ENCODE data around the gene OR4K13. TPM values are rescaled to one million over a fixed set of nuclear protein-coding genes. Genes with fewer than 3 reads are reported as not detected.

OR4K13 gene
- total RNA-seq, 1 donor from 2014 or later: not detected

DNA sequence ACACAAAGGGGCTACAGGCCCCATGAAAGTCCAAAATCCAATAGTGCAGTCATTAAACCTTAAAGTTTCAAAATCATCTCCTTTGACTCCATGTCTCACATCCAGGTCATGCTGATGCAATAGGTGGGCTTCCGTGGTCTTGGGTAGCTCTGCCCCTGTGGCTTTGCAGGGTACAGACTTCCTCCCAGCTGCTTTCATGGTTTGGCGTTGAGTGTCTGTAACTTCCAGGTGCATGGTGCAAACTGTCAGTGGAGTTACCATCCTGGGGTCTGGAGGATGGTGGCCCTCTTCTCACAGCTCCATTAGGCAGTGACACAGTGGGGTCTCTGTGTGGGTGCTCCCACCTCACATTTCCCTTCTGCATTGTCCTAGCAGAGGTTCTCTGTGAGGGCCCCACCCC, 42.4 kb downstream of the OR4K13 start:
- DNase-seq (ENCODE audit: low read depth, low spot score): no peak
- no peaks in the 10 kb centered on the region for H3K36me3 Mint-ChIP-seq (ENCODE audit: low read depth)
- H3K4me1 Mint-ChIP-seq: no peaks in the 10 kb centered on the region
- H3K4me3 Mint-ChIP-seq: no peak overlapping the region
- H3K9me3 Mint-ChIP-seq: peaks cover 34% of the 10 kb centered on the region
- TF ChIP-seq, protein P1, sequence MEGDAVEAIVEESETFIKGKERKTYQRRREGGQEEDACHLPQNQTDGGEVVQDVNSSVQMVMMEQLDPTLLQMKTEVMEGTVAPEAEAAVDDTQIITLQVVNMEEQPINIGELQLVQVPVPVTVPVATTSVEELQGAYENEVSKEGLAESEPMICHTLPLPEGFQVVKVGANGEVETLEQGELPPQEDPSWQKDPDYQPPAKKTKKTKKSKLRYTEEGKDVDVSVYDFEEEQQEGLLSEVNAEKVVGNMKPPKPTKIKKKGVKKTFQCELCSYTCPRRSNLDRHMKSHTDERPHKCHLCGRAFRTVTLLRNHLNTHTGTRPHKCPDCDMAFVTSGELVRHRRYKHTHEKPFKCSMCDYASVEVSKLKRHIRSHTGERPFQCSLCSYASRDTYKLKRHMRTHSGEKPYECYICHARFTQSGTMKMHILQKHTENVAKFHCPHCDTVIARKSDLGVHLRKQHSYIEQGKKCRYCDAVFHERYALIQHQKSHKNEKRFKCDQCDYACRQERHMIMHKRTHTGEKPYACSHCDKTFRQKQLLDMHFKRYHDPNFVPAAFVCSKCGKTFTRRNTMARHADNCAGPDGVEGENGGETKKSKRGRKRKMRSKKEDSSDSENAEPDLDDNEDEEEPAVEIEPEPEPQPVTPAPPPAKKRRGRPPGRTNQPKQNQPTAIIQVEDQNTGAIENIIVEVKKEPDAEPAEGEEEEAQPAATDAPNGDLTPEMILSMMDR (conservative IDR thresholded peaks at IDR 0.05): no peak
- H3K27me3 Mint-ChIP-seq (ENCODE audit: low read depth): no peaks in the 10 kb centered on the region
- no peak overlapping the region for H3K27ac Mint-ChIP-seq (ENCODE audit: unreplicated experiment)

Other genes starting within 250 kb of the OR4K13 start
- not detected in 2 replicates for gene OR4N2, start 232.3 kb downstream of the OR4K13 start, total RNA-seq
- gene OR4K2, start 160.9 kb downstream of the OR4K13 start, total RNA-seq: not detected in 2 replicates
- not detected in 2 replicates for gene OR4K5, start 115.4 kb downstream of the OR4K13 start, total RNA-seq
- gene OR4K1, start 105.1 kb downstream of the OR4K13 start, total RNA-seq: not detected in 2 replicates
- not detected in 2 replicates for gene OR4K15, start 60.4 kb downstream of the OR4K13 start, total RNA-seq
- gene OR4Q2, start 33.9 kb downstream of the OR4K13 start, total RNA-seq: not detected in 2 replicates
- gene OR4K14, start 16.7 kb downstream of the OR4K13 start, total RNA-seq: not detected in 2 replicates
- gene OR4L1, start 24.0 kb upstream of the OR4K13 start, total RNA-seq: not detected in 2 replicates
- not detected in 2 replicates for gene OR4K17, start 74.7 kb upstream of the OR4K13 start, total RNA-seq
- gene OR4N5, start 102.8 kb upstream of the OR4K13 start, total RNA-seq: not detected in 2 replicates
- gene OR11G2, start 154.9 kb upstream of the OR4K13 start, total RNA-seq: not detected in 2 replicates
- not detected in 2 replicates for gene OR11H6, start 187.7 kb upstream of the OR4K13 start, total RNA-seq
- gene OR11H7, start 192.9 kb upstream of the OR4K13 start, total RNA-seq: not detected in 2 replicates
- gene OR11H4, start 203.2 kb upstream of the OR4K13 start, total RNA-seq: not detected in 2 replicates

Measured in neural crest cell (in vitro differentiated cells).